Spleen (tissue), 11 donors: ENCODE results near the gene FAM185A. TPM values are rescaled to one million over a fixed set of nuclear protein-coding genes. Genes with fewer than 3 reads are reported as not detected.
"Not testable (repeated sequence)": the region's sequence is repeated elsewhere in the genome, so short reads cannot be mapped to it uniquely, and the experiment has no call there.

Experiments used
- DNase-seq: peaks from one replicate; pipeline ENCODE4 v3.0.0-alpha.2; 2020
- H3K27ac ChIP-seq, 8 donors: fragments of 200-600 bp; sonication (generic) in 7 of 8; 1 replicate in 4 of 8; 2 replicates in 4 of 8; pipeline versions ENCODE4 v1.5.0 to v1.8.0; 2016 to 2021; ENCODE audit warnings: inconsistent platforms in 4 of 8, mild to moderate bottlenecking in 4 of 8, moderate library complexity in 1 of 8
- H3K27me3 ChIP-seq, 7 donors: fragments of 200-600 bp; sonication (generic) in 6 of 7; replicated peaks in 1 of 7; 1 replicate in 4 of 7; 2 replicates in 3 of 7; pipeline versions ENCODE4 v1.5.0 to v1.8.0; 2016 to 2021; ENCODE audit warnings: inconsistent platforms in 3 of 7, mild to moderate bottlenecking in 1 of 7
- H3K36me3 ChIP-seq, 6 donors: fragments of 200-600 bp; sonication (generic) in 5 of 6; 1 replicate in 4 of 6; 2 replicates in 2 of 6; pipeline versions ENCODE4 v1.5.0 to v1.8.0; 2016 to 2021; ENCODE audit warnings: inconsistent platforms in 2 of 6
- H3K4me1 ChIP-seq, 6 donors: fragments of 200-600 bp; sonication (generic) in 5 of 6; 1 replicate in 3 of 6; 2 replicates in 3 of 6; pipeline versions ENCODE4 v1.5.0 to v1.8.0; 2016 to 2021; ENCODE audit warnings: inconsistent platforms in 3 of 6
- H3K4me3 ChIP-seq, 8 donors: fragments of 200-600 bp; sonication (generic) in 7 of 8; 1 replicate in 4 of 8; 2 replicates in 4 of 8; pipeline versions ENCODE4 v1.5.0 to v1.8.0; 2016 to 2021; ENCODE audit warnings: inconsistent platforms in 4 of 8, mild to moderate bottlenecking in 4 of 8, moderate library complexity in 2 of 8
- H3K9me3 ChIP-seq, 8 donors: fragments of 200-600 bp; sonication (generic) in 7 of 8; 1 replicate in 4 of 8; 2 replicates in 4 of 8; pipeline versions ENCODE4 v1.5.0 to v1.8.0; 2016 to 2021; ENCODE audit warnings: inconsistent platforms in 4 of 8
- WGBS, 5 donors: extraction: QIAGEN DNeasy Blood & Tissue Kit in 3 of 5; methylation state at CpG; one replicate each; pipeline versions ENCODE4 v1.1.5 to v1.1.7; 2013 to 2018; 5-methylcytosine and 5-hydroxymethylcytosine counted together
- intact Hi-C: fragments of 100-400 bp; cut with DNase I; formaldehyde crosslinking; loops from one replicate; pipeline ENCODE4 v1.15.0; 2023; ENCODE audit warnings: low total_unique reads
- polyA plus RNA-seq, 3 donors: library from polyadenylated mRNA; stranded (reverse); fragments of 200-250 nt; gene quantifications; one replicate each; pipeline ENCODE4 v1.2.1, GENCODE V29; 2013
- total RNA-seq, 7 donors: library from RNA; depleted of rRNA in 3 of 7; stranded (reverse); fragments of >200 nt in 3 of 7; fragmentation: NEBNext Ultra II Directional in 4 of 7; extraction: Animal tissue kit (Norgen Biotek cat#: 25700) in 4 of 7; gene quantifications; one replicate each; pipeline versions ENCODE4 v1.1.0 to v1.2.1, GENCODE V29; 2016 to 2021
- donor health status: healthy with polysubstance abuse.
- donor health status: DM: no; HTN: no; CAD: no; lungs with moderate emphysema.
- donor health status: DM: no; HTN: no; CAD: no.
- donor health status: Bipolar disorder and iron deficiency.
- donor health status: healthy.
- donor health status: DM: no; HTN: no; CAD: no.
- donor health status: DM: yes; HTN: yes; CAD: no.

Gene FAM185A
- total and polyA plus RNA-seq, 10 donors, result 3.1 to 22.4 (median 10.6) TPM

DNA sequence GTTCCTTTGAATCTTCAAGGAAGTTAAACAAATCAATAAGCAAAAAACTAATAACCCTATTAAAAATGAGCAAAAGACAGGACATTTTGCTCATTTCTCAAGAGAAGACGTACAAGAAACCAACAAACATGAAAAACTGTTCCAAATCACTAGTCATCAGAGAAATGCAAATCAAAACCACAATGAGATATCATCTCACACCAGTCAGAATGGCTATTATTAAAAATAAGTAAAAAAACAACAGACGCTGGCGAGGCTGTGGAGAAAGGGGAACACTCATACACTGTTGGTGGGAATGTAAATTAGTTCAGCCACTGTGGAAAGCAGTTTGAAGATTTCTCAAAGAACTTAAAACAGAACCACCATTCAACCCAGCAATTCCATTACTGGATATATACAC lies 21.7 kb downstream of the FAM185A start:
- H3K27ac ChIP-seq, H3K4me3 ChIP-seq, intact Hi-C loops, DNase-seq, H3K9me3 ChIP-seq, H3K27me3 ChIP-seq, H3K36me3 ChIP-seq, H3K4me1 ChIP-seq: not testable (repeated sequence)
- 52 to 79% (median 76%) methylated on average over 2 to 3 of the region's 3 CpGs for WGBS, 5 donors

DNA sequence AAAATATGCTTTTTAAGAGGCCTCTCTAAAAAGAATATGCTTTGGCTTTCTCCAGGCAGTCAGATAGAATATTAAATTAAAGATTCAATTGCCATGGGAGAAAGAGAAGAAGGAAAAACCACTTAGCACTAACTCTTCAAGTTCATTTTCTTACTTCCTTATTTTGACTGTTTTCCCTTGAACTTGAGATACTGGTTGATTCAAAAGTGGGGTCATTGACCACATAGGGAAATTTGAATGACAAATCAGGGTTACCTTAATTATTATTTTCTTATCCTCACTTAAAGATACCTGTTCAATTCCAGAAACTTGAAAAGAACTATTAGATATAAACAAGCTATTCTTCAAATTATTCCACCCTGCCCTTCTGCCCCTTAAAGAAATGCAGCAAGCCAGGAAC lies 27.4 kb downstream of the FAM185A start:
- intact Hi-C loops, H3K27ac ChIP-seq, H3K27me3 ChIP-seq, H3K4me3 ChIP-seq, H3K4me1 ChIP-seq, H3K9me3 ChIP-seq, DNase-seq: not testable (repeated sequence)
- peaks cover 0 to 23% (median 6%) of the 10 kb centered on the region in 6 donors for H3K36me3 ChIP-seq

DNA sequence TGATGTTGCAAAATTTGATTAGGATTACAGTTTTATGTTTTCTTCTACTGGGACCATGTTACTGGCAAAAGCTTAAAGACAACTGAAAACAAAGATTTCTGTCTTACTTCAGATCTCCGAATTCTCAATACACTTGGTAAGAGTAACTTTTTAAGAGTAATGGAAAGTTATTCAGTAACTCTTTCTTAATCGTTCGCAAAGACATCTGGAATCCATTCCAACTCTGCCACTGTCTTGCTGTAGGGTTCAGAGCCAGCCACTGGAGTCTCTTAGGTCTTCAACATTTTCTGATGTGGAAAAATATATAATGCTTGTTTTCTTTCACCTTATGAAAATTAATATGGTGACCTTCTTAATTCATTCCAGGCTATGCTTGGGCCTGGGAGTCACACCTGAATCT lies 29.9 kb downstream of the FAM185A start:
- H3K9me3 ChIP-seq, DNase-seq, intact Hi-C loops, H3K27me3 ChIP-seq, H3K4me3 ChIP-seq, H3K27ac ChIP-seq, H3K4me1 ChIP-seq: not testable (repeated sequence)
- 60 to 97% (median 81%) methylated on average over 3 of the region's 3 CpGs for WGBS, 5 donors
- peaks cover 0 to 27% (median 6%) of the 10 kb centered on the region in 6 donors for H3K36me3 ChIP-seq

DNA sequence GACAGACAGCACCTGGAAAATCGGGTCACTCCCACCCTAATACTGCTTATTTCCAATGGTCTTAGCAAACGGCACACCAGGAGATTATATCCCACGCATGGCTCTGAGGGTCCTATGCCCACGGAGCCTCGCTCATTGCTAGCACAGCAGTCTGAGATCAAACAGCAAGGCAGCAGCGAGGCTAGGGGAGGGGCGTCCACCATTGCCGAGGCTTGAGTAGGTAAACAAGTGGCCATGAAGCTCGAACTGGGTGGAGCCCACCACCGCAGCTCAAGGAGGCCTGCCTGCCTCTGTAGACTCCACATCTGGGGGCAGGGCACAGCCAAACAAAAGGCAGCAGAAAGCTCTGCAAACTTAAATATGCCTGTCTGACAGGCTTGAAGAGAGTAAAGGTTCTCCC lies 32.1 kb downstream of the FAM185A start:
- peaks cover 0 to 27% (median 6%) of the 10 kb centered on the region in 6 donors for H3K36me3 ChIP-seq
- DNase-seq, H3K27me3 ChIP-seq, intact Hi-C loops, H3K4me3 ChIP-seq, H3K27ac ChIP-seq, H3K4me1 ChIP-seq, H3K9me3 ChIP-seq: not testable (repeated sequence)
- WGBS, 5 donors, result 97 to 99% (median 98%) methylated on average over 9 to 10 of the region's 10 CpGs

GRCh38 chr7:102788770-102789169 lies 40.0 kb downstream of the FAM185A start:
- 87 to 99% (median 91%) methylated on average over 2 of the region's 2 CpGs for WGBS, 5 donors
- H3K9me3 ChIP-seq, H3K4me1 ChIP-seq, DNase-seq, H3K27ac ChIP-seq, H3K4me3 ChIP-seq, intact Hi-C loops, H3K27me3 ChIP-seq: not testable (repeated sequence)
- peaks cover 0 to 18% (median 3%) of the 10 kb centered on the region in 6 donors for H3K36me3 ChIP-seq

- H3K4me1 ChIP-seq, intact Hi-C loops, H3K27ac ChIP-seq, H3K9me3 ChIP-seq, H3K27me3 ChIP-seq, H3K4me3 ChIP-seq, DNase-seq: not testable (repeated sequence)
- peaks cover 0 to 18% (median 3%) of the 10 kb centered on the region in 6 donors for H3K36me3 ChIP-seq
- WGBS, 5 donors, result 94 to 98% (median 95%) methylated on average over 4 of the region's 4 CpGs
These were observed 41.7 kb downstream of the FAM185A start for GRCh38 chr7:102790364-102791100.

- WGBS, 5 donors, result 76 to 85% (median 82%) methylated on average over 5 of the region's 5 CpGs
- H3K4me3 ChIP-seq, H3K27ac ChIP-seq, intact Hi-C loops, H3K9me3 ChIP-seq, H3K4me1 ChIP-seq, H3K27me3 ChIP-seq, DNase-seq: not testable (repeated sequence)
- peaks cover 0 to 18% (median 3%) of the 10 kb centered on the region in 6 donors for H3K36me3 ChIP-seq
These were observed 42.6 kb downstream of the FAM185A start for GRCh38 chr7:102791367-102791766.

GRCh38 chr7:102791831-102792230 lies 43.0 kb downstream of the FAM185A start:
- H3K27me3 ChIP-seq, H3K4me1 ChIP-seq, H3K27ac ChIP-seq, H3K4me3 ChIP-seq, H3K9me3 ChIP-seq, intact Hi-C loops, DNase-seq: not testable (repeated sequence)
- peaks cover 0 to 18% (median 3%) of the 10 kb centered on the region in 6 donors for H3K36me3 ChIP-seq

DNA sequence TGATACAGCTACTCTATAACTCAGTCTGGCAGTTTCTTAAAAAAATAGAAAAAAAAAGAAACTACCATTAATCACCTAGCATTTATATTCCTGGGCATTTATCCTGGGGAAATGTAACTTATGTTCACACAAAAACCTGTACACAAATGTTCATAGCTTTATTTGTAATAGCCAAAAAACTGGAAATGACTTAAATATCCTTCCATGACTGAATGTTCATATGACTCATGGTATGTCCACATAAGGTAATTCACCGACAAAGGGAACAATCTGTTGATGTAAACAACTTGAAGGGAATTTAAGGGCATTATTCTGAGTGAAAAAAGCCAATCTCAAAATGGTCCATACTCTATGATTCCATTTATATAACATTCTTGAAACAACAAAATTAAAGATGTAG lies 45.8 kb downstream of the FAM185A start:
- H3K27ac ChIP-seq, H3K9me3 ChIP-seq, DNase-seq, H3K36me3 ChIP-seq, intact Hi-C loops, H3K4me3 ChIP-seq, H3K27me3 ChIP-seq, H3K4me1 ChIP-seq: not testable (repeated sequence)
- WGBS, 5 donors, result 93 to 100% (median 97%) methylated on average over 1 of the region's 1 CpG

- DNase-seq, intact Hi-C loops, H3K27ac ChIP-seq, H3K4me3 ChIP-seq, H3K4me1 ChIP-seq, H3K9me3 ChIP-seq, H3K36me3 ChIP-seq, H3K27me3 ChIP-seq: not testable (repeated sequence)
- 81 to 100% (median 95%) methylated on average over 3 to 5 of the region's 6 CpGs for WGBS, 5 donors
These were observed 47.3 kb downstream of the FAM185A start for GRCh38 chr7:102795987-102796595.
